HFF-Myc (cell line): ENCODE results near the gene HM13.
"Not testable (repeated sequence)": the region's sequence is repeated elsewhere in the genome, so short reads cannot be mapped to it uniquely, and the experiment has no call there.

Source experiments
- DNase-seq: peaks from one replicate; pipeline ENCODE4 v3.0.0-alpha.2; 2011; ENCODE audit warnings: low read depth; ENCODE audit errors: extremely low read depth
- H3K4me3 ChIP-seq: replicated peaks from 2 replicates; pipeline ENCODE4 v1.5.1; 2011; ENCODE audit warnings: low read depth, mild to moderate bottlenecking, control low read depth, low read length
- TF ChIP-seq, protein P1 (sequence below): IDR thresholded peaks from 2 replicates; pipeline ENCODE4 v1.5.1; 2012; ENCODE audit warnings: mild to moderate bottlenecking, low read depth, low read length, control low read depth; ENCODE audit errors: missing control alignments

Gene HM13

DNA sequence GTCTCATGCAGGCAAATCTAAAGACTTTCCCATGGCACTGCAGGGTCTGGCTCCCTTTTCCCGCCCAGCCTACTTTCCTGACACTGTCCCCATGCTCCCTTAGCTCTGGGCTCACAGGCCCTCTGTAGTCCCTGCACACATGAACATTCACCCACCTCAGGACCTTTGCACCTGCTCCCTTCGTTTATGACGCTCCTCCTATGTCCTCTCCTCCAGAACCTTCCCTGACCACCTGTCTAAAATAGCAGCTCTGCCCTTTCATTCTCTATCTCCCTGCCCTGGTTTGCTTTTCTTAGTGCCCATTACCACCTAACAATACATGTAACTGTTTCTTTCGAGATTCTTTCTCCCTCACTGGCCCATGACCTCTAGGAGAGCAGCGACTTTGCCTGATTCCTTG, 22.3 kb downstream of the HM13 start:
- no peak overlapping the region for H3K4me3 ChIP-seq
- DNase-seq, result no peak
- TF ChIP-seq, protein P1, sequence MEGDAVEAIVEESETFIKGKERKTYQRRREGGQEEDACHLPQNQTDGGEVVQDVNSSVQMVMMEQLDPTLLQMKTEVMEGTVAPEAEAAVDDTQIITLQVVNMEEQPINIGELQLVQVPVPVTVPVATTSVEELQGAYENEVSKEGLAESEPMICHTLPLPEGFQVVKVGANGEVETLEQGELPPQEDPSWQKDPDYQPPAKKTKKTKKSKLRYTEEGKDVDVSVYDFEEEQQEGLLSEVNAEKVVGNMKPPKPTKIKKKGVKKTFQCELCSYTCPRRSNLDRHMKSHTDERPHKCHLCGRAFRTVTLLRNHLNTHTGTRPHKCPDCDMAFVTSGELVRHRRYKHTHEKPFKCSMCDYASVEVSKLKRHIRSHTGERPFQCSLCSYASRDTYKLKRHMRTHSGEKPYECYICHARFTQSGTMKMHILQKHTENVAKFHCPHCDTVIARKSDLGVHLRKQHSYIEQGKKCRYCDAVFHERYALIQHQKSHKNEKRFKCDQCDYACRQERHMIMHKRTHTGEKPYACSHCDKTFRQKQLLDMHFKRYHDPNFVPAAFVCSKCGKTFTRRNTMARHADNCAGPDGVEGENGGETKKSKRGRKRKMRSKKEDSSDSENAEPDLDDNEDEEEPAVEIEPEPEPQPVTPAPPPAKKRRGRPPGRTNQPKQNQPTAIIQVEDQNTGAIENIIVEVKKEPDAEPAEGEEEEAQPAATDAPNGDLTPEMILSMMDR, result no peak

DNA sequence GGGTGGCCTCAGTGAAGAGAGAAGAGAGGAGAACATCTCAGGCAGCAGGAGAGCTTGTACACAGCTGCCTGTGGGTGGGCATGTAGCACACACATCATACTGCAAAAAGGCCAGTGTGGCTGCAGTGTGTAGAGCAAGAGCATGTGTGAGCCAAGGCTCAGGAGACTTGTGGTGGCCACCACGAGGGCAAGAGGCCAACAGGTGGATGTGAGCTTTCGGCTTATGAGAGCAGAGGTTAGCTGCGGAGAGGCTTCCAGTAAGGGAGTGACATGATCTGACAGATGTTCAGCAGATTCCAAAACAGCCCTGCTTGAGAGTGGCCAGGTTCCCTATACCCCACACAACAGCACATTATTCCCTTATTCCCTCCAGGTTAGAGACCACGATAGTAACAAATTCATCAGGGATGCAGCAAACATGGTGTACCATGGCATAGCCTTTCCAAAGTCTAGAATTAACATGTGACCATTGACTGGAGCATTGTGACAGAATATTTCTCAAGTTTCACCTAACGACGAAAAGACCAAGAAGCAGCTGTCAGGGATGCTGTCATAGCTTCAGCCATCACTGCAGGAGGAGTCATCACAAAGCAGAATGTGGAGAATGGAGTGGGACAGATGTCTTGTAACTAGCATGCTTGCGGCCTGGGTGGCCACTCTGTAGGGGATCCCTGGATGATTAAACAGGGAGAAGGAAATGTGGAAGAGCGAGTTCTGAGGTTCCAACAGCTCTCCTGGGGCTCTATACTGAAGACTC, 23.1 kb downstream of the HM13 start:
- DNase-seq, result no peak
- TF ChIP-seq, protein P1, result no peak
- no peak overlapping the region for H3K4me3 ChIP-seq

DNA sequence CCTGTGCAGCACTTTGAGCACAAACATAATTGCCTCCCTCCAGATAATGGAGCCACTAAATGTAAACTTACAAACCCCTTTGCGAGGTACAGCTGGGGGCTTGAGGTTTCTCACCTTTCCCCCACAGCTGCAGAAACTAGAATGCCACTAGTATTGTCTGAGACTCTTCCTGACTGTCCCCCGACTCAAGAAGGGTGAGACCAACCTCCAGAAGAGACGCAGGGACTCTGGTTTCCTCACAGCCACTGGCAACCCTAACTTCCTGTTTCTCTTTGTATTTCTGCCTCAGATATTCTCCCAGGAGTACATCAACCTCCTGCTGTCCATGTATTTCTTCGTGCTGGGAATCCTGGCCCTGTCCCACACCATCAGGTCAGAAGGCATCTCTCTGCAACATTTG, 23.6 kb downstream of the HM13 start:
- no peak for DNase-seq
- no peak overlapping the region for H3K4me3 ChIP-seq
- TF ChIP-seq, protein P1, result no peak

DNA sequence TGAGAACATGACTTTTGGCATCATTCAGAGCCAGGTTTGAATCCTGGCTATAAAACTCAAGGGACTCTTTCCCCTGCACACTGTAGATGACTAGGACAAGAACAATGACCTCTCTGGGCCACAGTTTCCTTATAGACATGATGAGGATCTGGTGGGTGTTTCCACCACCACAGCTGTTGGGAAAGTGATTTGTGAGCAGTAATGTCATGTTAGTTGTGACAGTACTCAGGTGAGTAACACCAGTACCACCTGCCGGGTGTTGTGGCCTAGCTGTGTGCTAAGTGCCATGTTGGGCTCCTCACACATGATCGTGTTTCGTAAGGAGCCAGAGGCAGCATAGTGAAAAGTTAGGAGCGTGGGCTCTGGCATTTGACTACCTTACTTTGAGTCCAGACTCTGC, 24.1 kb downstream of the HM13 start:
- TF ChIP-seq, protein P1, result no peak
- no peak for DNase-seq
- no peak overlapping the region for H3K4me3 ChIP-seq

DNA sequence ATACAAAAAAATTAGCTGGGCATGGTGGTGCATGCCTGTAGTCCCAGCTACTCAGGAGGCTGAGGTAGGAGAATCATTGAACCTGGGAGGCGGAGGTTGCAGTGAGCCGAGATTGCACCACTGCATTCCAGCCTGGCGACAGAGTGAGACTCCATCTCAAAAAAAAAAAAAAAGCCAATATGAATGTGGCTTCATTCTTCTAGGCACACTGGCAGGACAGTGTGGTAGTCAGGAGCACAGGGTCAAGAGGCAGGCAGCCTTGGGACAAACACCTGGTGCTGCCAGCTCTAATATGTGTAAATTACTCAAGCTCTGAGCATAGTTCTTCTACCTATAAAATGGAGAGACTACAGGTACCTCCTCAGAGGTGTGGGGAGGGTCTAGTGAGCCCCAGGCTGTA, 25.4 kb downstream of the HM13 start:
- H3K4me3 ChIP-seq, DNase-seq: not testable (repeated sequence)

DNA sequence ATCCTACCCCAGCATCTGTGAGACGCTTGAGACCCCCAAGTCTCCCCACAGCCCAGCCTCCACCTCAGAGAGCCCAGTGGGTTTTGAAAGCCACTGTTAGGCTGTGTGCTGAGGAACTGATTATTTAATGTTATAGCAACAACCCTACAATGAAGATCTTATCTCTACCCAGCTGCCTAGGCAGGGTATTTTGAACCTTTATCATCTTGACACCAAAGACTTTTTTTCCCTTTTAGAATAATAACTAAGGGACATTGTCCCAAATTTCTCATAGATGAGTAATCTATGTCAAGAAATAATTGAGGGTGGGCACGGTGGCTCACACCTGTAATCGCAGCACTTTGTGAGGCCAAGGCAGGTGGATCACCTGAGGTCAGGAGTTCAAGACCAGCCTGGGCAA, 26.2 kb downstream of the HM13 start:
- TF ChIP-seq, protein P1, result no peak

DNA sequence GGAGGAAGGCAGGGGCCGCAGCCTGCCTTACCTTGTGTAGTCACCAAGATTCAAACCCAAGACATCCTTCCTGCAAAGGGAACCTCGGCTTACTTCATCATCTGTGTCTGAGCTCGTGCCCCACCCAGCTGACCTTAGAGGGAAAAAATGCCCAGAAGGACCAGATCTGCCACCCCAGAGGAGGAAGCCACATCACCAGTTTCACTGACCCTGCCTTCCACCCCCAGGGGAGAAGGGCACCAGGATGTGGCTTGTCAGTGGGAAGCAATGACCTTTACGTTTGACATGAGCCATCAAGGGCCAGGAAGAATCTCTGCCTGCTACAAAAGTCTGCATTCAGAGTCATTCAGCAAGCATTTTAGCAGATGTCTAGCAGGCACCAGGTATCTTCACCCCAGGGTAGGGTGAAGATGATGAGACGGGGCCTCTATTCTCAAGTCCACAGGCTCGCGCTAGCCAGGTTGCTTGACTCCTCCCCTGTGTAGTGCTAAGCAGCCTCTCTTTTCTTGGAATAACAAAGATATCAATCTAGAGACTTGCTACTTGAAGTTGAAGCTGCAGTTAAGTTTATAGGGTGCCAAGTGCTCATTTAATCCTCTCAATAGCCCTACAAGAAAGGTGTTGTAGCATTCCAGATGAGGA, 28.1 kb downstream of the HM13 start:
- TF ChIP-seq, protein P1, result no peak
- no peak for DNase-seq
- H3K4me3 ChIP-seq, result no peak overlapping the region

More for the DNA sequence above, 26.2 kb downstream of the HM13 start:
- H3K4me3 ChIP-seq, result no peak overlapping the region
- no peak for DNase-seq
